ENCODE measurements around the gene TOMM40L.
"Not testable (repeated sequence)": the region's sequence is repeated elsewhere in the genome, so short reads cannot be mapped to it uniquely, and the experiment has no call there.

TOMM40L gene

GRCh38 chr1:161257109-161257508 lies 31.2 kb downstream of the TOMM40L start:
- not testable (repeated sequence) for DNase-seq (ENCODE audit: low read depth)

- DNase-seq (ENCODE audit: low read depth), result no peak
Measured at GRCh38 chr1:161258439-161259344, 32.8 kb downstream of the TOMM40L start, which contains the start of gene PCP4L1. Gene PCP4L1 (plus strand): TSS chr1:161258745. CDS start chr1:161258975, 230 bp downstream.

DNA sequence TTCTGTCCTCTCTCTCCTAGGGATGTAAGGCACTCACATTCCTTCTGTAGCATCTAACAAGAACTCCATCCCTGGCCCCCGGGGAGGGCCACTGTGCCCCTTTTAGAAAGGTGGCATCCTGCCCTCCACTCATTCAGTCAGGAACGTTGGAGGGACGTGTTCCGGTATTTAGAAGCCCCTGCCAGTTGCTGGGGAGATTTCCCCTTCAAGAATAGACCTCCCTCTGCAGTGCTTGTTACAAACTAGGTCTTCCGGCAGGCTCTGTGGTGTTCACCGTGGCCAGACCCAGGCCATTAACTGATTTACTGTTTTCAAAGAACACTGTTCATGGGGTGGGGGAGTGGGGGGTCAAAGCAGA lies 33.5 kb downstream of the TOMM40L start:
- no peak for DNase-seq (ENCODE audit: low read depth)

GRCh38 chr1:161259765-161260164 lies 33.9 kb downstream of the TOMM40L start:
- DNase-seq (ENCODE audit: low read depth), result no peak

- no peak for DNase-seq (ENCODE audit: low read depth)
Measured at GRCh38 chr1:161260376-161261260, 34.8 kb downstream of the TOMM40L start.

GRCh38 chr1:161261261-161262235 lies 35.7 kb downstream of the TOMM40L start:
- no peak for DNase-seq (ENCODE audit: low read depth)

- no peak for DNase-seq (ENCODE audit: low read depth)
Measured at GRCh38 chr1:161265305-161265704, 39.4 kb downstream of the TOMM40L start.

GRCh38 chr1:161266202-161266601 lies 40.3 kb downstream of the TOMM40L start:
- no peak for DNase-seq (ENCODE audit: low read depth)

GRCh38 chr1:161266836-161267235 lies 41.0 kb downstream of the TOMM40L start:
- DNase-seq (ENCODE audit: low read depth), result no peak

- no peak for DNase-seq (ENCODE audit: low read depth)
Measured at GRCh38 chr1:161267321-161267720, 41.5 kb downstream of the TOMM40L start.

- no peak for DNase-seq (ENCODE audit: low read depth)
Measured at GRCh38 chr1:161273402-161273801, 47.5 kb downstream of the TOMM40L start.

DNA sequence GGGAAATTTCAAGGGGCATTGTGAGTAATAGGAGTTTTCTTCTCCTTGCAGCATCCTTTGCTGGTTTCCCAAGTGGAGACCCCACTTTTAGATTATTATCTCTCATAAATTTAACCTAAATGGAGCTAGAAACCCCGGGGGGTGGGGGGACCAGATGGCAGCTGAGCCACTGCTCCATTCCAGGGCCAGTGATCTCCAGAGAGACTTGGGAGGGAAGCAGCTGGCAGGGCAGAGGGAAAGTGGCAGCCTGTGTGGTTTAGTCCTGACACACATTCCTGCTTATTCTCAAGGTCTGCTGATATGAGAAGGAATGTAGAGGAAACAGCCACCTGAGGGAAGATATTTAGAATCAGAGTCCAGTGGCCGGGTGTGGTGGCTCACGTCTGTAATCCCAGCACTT lies 49.0 kb downstream of the TOMM40L start:
- no peak for DNase-seq (ENCODE audit: low read depth)
